Naive thymus-derived CD4-positive, alpha-beta T cell (primary cell): ENCODE data around the gene NINL. TPM values are rescaled to one million over a fixed set of nuclear protein-coding genes. Genes with fewer than 3 reads are reported as not detected.
A peak's percentile ranks its signal among the peaks of the same experiment; 100 is the strongest.

Experiments used
- ATAC-seq: fragments of 150-1000 bp; cut with Tn5 transposase; 2 replicates; pipeline ENCODE4 v1.10.0; 2021; ENCODE audit warnings: mild to moderate bottlenecking, moderate library complexity
- CTCF ChIA-PET: fragments of 350-600 bp; sonication (Branson Sonifier 250); formaldehyde crosslinking; loops from one replicate; lab custom pipeline; 2021; ENCODE audit warnings: antibody characterized with exemption; lab: Charles Lee
- POLR2A ChIA-PET: fragments of 350-600 bp; sonication (Branson Sonifier 250); formaldehyde crosslinking; loops from one replicate; lab custom pipeline; 2021; ENCODE audit warnings: antibody characterized with exemption, inconsistent platforms; lab: Charles Lee
- DNase-seq, 9 donors: peaks; one replicate each; pipeline versions ENCODE4 v3.0.0 to v3.0.0-alpha.2; 2020 to 2022; ENCODE audit warnings: mixed read lengths in 1 of 9
- H3K27ac ChIP-seq: one replicate; pipeline ENCODE4 v1.7.0; 2013; ENCODE audit warnings: mild to moderate bottlenecking, low read depth, low read length, moderate library complexity
- H3K27me3 ChIP-seq, 2 donors: one replicate each; pipeline ENCODE4 v1.7.0; 2013; ENCODE audit warnings: low read length in 2 of 2, mild to moderate bottlenecking in 2 of 2, moderate library complexity in 2 of 2; ENCODE audit not compliant: control insufficient read depth in 2 of 2, insufficient read depth in 2 of 2
- H3K36me3 ChIP-seq, 3 experiments: 1 replicate in 2 of 3; 2 replicates in 1 of 3; pipeline ENCODE4 v1.7.0; 2013; ENCODE audit warnings: low read length in 3 of 3, mild to moderate bottlenecking in 3 of 3, moderate library complexity in 1 of 3; ENCODE audit not compliant: insufficient read depth in 3 of 3, control insufficient read depth in 2 of 3
- H3K4me1 ChIP-seq, 2 donors: one replicate each; pipeline ENCODE4 v1.7.0; 2013; ENCODE audit warnings: low read length in 2 of 2, mild to moderate bottlenecking in 2 of 2, moderate library complexity in 1 of 2; ENCODE audit not compliant: control insufficient read depth in 2 of 2, insufficient read depth in 2 of 2
- H3K4me3 ChIP-seq: 2 replicates; pipeline ENCODE4 v1.7.0; 2013; ENCODE audit warnings: mild to moderate bottlenecking, low read length
- H3K9me3 ChIP-seq, 3 experiments: 1 replicate in 2 of 3; 2 replicates in 1 of 3; pipeline ENCODE4 v1.7.0; 2013; ENCODE audit warnings: low read length in 3 of 3; ENCODE audit not compliant: control insufficient read depth in 2 of 3
- H3K27ac Mint-ChIP-seq, 9 donors: one replicate each; pipeline ENCODE4 v1.8.0; 2020 to 2022; ENCODE audit warnings: mixed read lengths in 9 of 9, mild to moderate bottlenecking in 8 of 9, moderate library complexity in 5 of 9, inconsistent platforms in 2 of 9
- H3K27me3 Mint-ChIP-seq, 5 donors: one replicate each; pipeline ENCODE4 v1.8.0; 2021 to 2022; ENCODE audit warnings: mixed read lengths in 5 of 5, mild to moderate bottlenecking in 1 of 5
- H3K36me3 Mint-ChIP-seq, 5 donors: one replicate each; pipeline ENCODE4 v1.8.0; 2020 to 2022; ENCODE audit warnings: mixed read lengths in 5 of 5, mild to moderate bottlenecking in 3 of 5, inconsistent platforms in 1 of 5
- H3K4me1 Mint-ChIP-seq, 7 donors: one replicate each; pipeline ENCODE4 v1.8.0; 2020 to 2022; ENCODE audit warnings: mixed read lengths in 7 of 7, mild to moderate bottlenecking in 3 of 7, inconsistent platforms in 1 of 7
- H3K4me3 Mint-ChIP-seq, 10 donors: one replicate each; pipeline ENCODE4 v1.8.0; 2020 to 2022; ENCODE audit warnings: mild to moderate bottlenecking in 10 of 10, mixed read lengths in 10 of 10, moderate library complexity in 6 of 10, inconsistent platforms in 2 of 10
- H3K9me3 Mint-ChIP-seq, 11 donors: one replicate each; pipeline ENCODE4 v1.8.0; 2020 to 2022; ENCODE audit warnings: mixed read lengths in 11 of 11, mild to moderate bottlenecking in 4 of 11, inconsistent platforms in 1 of 11, moderate library complexity in 1 of 11
- intact Hi-C, 2 donors: fragments of 100-400 bp; cut with micrococcal nuclease; formaldehyde crosslinking; loops; one replicate each; pipeline ENCODE4 v1.15.1; 2023
- polyA plus RNA-seq, 2 donors: library from polyadenylated mRNA; unstranded; fragments of 300-500 nt; fragmentation: Illumina TruSeq; gene quantifications; one replicate each; pipeline ENCODE4 v1.2.3, GENCODE V29; 2021
- total RNA-seq, 6 experiments: library from RNA in 5 of 6; stranded (reverse) in 5 of 6; gene quantifications; 1 replicate in 5 of 6; 2 replicates in 1 of 6; pipeline ENCODE4 v1.2.3 and lab custom pipeline; 2021 to 2026

NINL gene
- total and polyA plus RNA-seq, 7 experiments from 2014 or later, result 0.31 to 4.2 (median 2.4) TPM

- ChIA-PET CTCF (no interaction called here), POLR2A (no interaction called here)
- Histone ChIP-seq H3K4me3 (no peak overlapping the region), H3K9me3 (no peaks in the 10 kb centered on the region), H3K27me3 (no peaks in the 10 kb centered on the region), H3K27ac (no peak overlapping the region), H3K36me3 (no peaks in the 10 kb centered on the region), H3K4me1 (peaks cover 0 to 24% of the 10 kb centered on the region in 2 donors)
- no peaks in the 10 kb centered on the region for H3K9me3 Mint-ChIP-seq
- DNase-seq (no peak), ATAC-seq (no peak)
- intact Hi-C loops, result no loop called here
- peak overlapping the region in 2 of 10 donors; percentile 33 to 80 for H3K4me3 Mint-ChIP-seq
- no peaks in the 10 kb centered on the region for H3K36me3 Mint-ChIP-seq
- peak overlapping the region in 1 of 9 donors; percentile 19 for H3K27ac Mint-ChIP-seq
- H3K27me3 Mint-ChIP-seq, result no peaks in the 10 kb centered on the region
- peaks cover 18 to 38% (median 37%) of the 10 kb centered on the region in 7 donors for H3K4me1 Mint-ChIP-seq
Observed at GRCh38 chr20:25485872-25486271, 99.5 kb downstream of the NINL start.

DNA sequence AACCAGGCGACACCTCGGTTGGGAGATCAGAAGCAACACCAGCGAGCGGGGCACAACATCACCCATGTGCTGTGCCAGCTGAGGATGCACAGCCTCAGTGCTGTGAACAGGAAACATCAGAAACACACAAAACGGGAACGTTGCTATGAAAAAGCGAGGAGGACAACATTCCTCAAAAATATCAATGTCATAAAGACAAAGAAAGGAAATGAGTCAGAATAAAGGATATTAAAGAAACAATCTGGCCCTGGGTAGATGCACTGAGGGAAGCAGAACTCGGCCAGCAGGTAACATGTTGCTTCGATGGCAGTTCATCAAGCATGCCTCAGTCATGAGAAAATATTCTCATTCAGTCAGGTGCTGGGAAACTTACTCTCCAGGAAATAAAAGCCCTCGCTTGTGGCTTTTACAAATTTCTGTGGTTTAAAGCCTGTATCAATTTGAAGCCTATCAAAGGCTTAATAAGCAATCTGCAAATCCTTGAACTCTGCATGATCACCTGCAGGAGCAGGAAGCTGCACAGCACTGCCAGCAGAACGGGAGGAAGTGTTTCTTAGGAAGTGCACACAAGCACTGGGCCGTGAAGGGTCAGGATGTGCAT lies 100.3 kb downstream of the NINL start:
- Histone ChIP-seq H3K4me3 (no peak overlapping the region), H3K27ac (no peak overlapping the region), H3K4me1 (peaks cover 0 to 24% of the 10 kb centered on the region in 2 donors), H3K36me3 (no peaks in the 10 kb centered on the region), H3K27me3 (no peaks in the 10 kb centered on the region), H3K9me3 (no peaks in the 10 kb centered on the region)
- Mint-ChIP-seq H3K4me3 (peak overlapping the region; percentile 47 to 80 (median 71)), H3K27me3 (no peaks in the 10 kb centered on the region), H3K27ac (peak overlapping the region in 8 of 9 donors; percentile 20 to 84 (median 68)), H3K4me1 (peaks cover 18 to 38% (median 37%) of the 10 kb centered on the region in 7 donors), H3K9me3 (no peaks in the 10 kb centered on the region), H3K36me3 (peaks cover 0 to 2% (median 0%) of the 10 kb centered on the region in 5 donors)
- CTCF ChIA-PET, result no interaction called here
- intact Hi-C loops, result no loop called here
- peak in 4 of 9 donors; percentile 4 to 9 (median 7) for DNase-seq
- no peak for ATAC-seq
- POLR2A ChIA-PET, result no interaction called here

GRCh38 chr20:25484224-25484846 lies 101.0 kb downstream of the NINL start:
- no peaks in the 10 kb centered on the region for H3K36me3 ChIP-seq
- Mint-ChIP-seq H3K27me3 (no peaks in the 10 kb centered on the region), H3K4me3 (peak overlapping the region; percentile 47 to 80 (median 71)), H3K36me3 (peaks cover 0 to 5% (median 0%) of the 10 kb centered on the region in 5 donors), H3K27ac (peak overlapping the region in 7 of 9 donors; percentile 20 to 72 (median 66)), H3K4me1 (peaks cover 18 to 38% (median 37%) of the 10 kb centered on the region in 7 donors), H3K9me3 (no peaks in the 10 kb centered on the region)
- no peak overlapping the region for H3K27ac ChIP-seq
- H3K9me3 ChIP-seq, result no peaks in the 10 kb centered on the region
- DNase-seq, result no peak
- ChIA-PET CTCF (no interaction called here), POLR2A (no interaction called here)
- intact Hi-C loops, result no loop called here
- no peaks in the 10 kb centered on the region for H3K27me3 ChIP-seq
- H3K4me1 ChIP-seq, result peaks cover 0 to 24% of the 10 kb centered on the region in 2 donors
- ATAC-seq, result no peak
- H3K4me3 ChIP-seq, result no peak overlapping the region

GRCh38 chr20:25483431-25484132 lies 101.7 kb downstream of the NINL start:
- intact Hi-C loops, result no loop called here
- Histone ChIP-seq H3K9me3 (no peaks in the 10 kb centered on the region), H3K27me3 (no peaks in the 10 kb centered on the region), H3K27ac (no peak overlapping the region), H3K36me3 (no peaks in the 10 kb centered on the region), H3K4me3 (no peak overlapping the region), H3K4me1 (peaks cover 0 to 24% of the 10 kb centered on the region in 2 donors)
- Mint-ChIP-seq H3K4me3 (peak overlapping the region in 4 of 10 donors; percentile 4 to 80 (median 48)), H3K9me3 (no peaks in the 10 kb centered on the region), H3K27me3 (no peaks in the 10 kb centered on the region), H3K27ac (peak overlapping the region in 3 of 9 donors; percentile 58 to 71 (median 66)), H3K36me3 (peaks cover 0 to 5% (median 0%) of the 10 kb centered on the region in 5 donors), H3K4me1 (peaks cover 18 to 38% (median 37%) of the 10 kb centered on the region in 7 donors)
- CTCF ChIA-PET, result no interaction called here
- no peak for ATAC-seq
- POLR2A ChIA-PET, result no interaction called here
- no peak for DNase-seq

GRCh38 chr20:25481918-25482253 lies 103.4 kb downstream of the NINL start:
- ChIA-PET POLR2A (no interaction called here), CTCF (no interaction called here)
- H3K4me1 Mint-ChIP-seq, result peaks cover 18 to 38% (median 36%) of the 10 kb centered on the region in 7 donors
- H3K36me3 ChIP-seq, result no peaks in the 10 kb centered on the region
- no peak overlapping the region for H3K4me3 Mint-ChIP-seq
- no peak overlapping the region for H3K27ac Mint-ChIP-seq
- H3K36me3 Mint-ChIP-seq, result peaks cover 0 to 5% (median 0%) of the 10 kb centered on the region in 5 donors
- intact Hi-C loops, result no loop called here
- no peaks in the 10 kb centered on the region for H3K9me3 Mint-ChIP-seq
- no peaks in the 10 kb centered on the region for H3K27me3 Mint-ChIP-seq
- no peak overlapping the region for H3K4me3 ChIP-seq
- ATAC-seq (no peak), DNase-seq (no peak)
- H3K27me3 ChIP-seq, result no peaks in the 10 kb centered on the region
- H3K27ac ChIP-seq, result no peak overlapping the region
- H3K4me1 ChIP-seq, result peaks cover 0 to 24% of the 10 kb centered on the region in 2 donors
- H3K9me3 ChIP-seq, result no peaks in the 10 kb centered on the region

GRCh38 chr20:25481235-25481917 lies 104.0 kb downstream of the NINL start:
- H3K27ac Mint-ChIP-seq, result no peak overlapping the region
- DNase-seq, result no peak

More at GRCh38 chr20:25481235-25481917, 104.0 kb downstream of the NINL start:
- ChIA-PET CTCF (no interaction called here), POLR2A (no interaction called here)
- Mint-ChIP-seq H3K9me3 (no peaks in the 10 kb centered on the region), H3K27me3 (no peaks in the 10 kb centered on the region), H3K4me1 (peaks cover 15 to 33% (median 31%) of the 10 kb centered on the region in 7 donors), H3K4me3 (no peak overlapping the region), H3K36me3 (peaks cover 0 to 5% (median 0%) of the 10 kb centered on the region in 5 donors)
- ATAC-seq, result no peak
- H3K4me3 ChIP-seq, result no peak overlapping the region
- no peak overlapping the region for H3K27ac ChIP-seq
- H3K4me1 ChIP-seq, result peaks cover 0 to 21% of the 10 kb centered on the region in 2 donors
- no peaks in the 10 kb centered on the region for H3K9me3 ChIP-seq
- intact Hi-C loops, result no loop called here
- no peaks in the 10 kb centered on the region for H3K27me3 ChIP-seq
- no peaks in the 10 kb centered on the region for H3K36me3 ChIP-seq
